Sciatic nerve (tissue), 2 donors: ENCODE measurements around the gene TSN. TPM values are rescaled to one million over a fixed set of nuclear protein-coding genes. Genes with fewer than 3 reads are reported as not detected.
"Not testable (repeated sequence)": the region's sequence is repeated elsewhere in the genome, so short reads cannot be mapped to it uniquely, and the experiment has no call there.

Source experiments
- ATAC-seq: fragments of 200-7000 bp; cut with Tn5 transposase; one replicate; pipeline ENCODE4 v1.9.1; 2020; ENCODE audit warnings: mild to moderate bottlenecking, moderate library complexity
- DNase-seq: peaks from one replicate; pipeline ENCODE4 v3.0.0-alpha.2; 2020; ENCODE audit warnings: low spot score
- intact Hi-C: fragments of 100-400 bp; cut with DNase I; formaldehyde crosslinking; loops from one replicate; pipeline ENCODE4 v1.14.2; 2022
- total RNA-seq: library from RNA; stranded (reverse); fragmentation: NEBNext Ultra II Directional; extraction: Animal tissue kit (Norgen Biotek cat#: 25700); gene quantifications from one replicate; pipeline ENCODE4 v1.2.1, GENCODE V29; 2021
- donor health status: DM: no; HTN: no; CAD: no.
- donor health status: DM: no; HTN: no; CAD: no.

TSN gene
- total RNA-seq, result 53.0 TPM

GRCh38 chr2:121755237-121756111 is at the start of gene TSN:
TSS of gene TSN (plus strand) at chr2:121755651. CDS start at chr2:121755780, 129 bp downstream.
- peak; percentile 100 for ATAC-seq
- intact Hi-C loops, result no loop called here

DNA sequence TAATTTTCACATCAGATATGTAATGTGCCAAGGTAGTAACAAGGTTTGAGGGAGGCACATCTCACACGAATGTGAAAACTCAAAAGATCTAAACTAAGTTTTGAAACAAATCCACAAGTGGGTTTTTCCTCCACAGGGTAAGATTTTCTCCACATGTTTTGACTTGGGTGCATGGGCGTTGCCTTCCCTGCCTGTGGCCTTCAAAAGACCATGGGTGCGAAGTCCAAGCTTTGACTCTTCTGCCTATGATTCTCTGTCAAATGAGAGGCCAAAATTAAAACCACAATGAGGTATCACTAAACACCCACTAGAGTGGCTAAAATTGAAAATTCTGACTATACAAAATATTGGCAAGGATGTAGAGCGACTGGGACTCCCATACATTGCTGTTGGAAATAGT is 49.5 kb upstream of the TSN start:
- no peak for DNase-seq
- intact Hi-C loops, result no loop called here
- no peak for ATAC-seq

More at GRCh38 chr2:121755237-121756111, at the start of gene TSN:
- DNase-seq, result peak; percentile 99

- intact Hi-C loops, result no loop called here
- DNase-seq (no peak), ATAC-seq (no peak)
These were observed 48.0 kb upstream of the TSN start for GRCh38 chr2:121707344-121707919.

- ATAC-seq, result no peak
These were observed 47.5 kb upstream of the TSN start for GRCh38 chr2:121707920-121708361.

GRCh38 chr2:121709776-121710469 is 45.5 kb upstream of the TSN start:
- ATAC-seq (no peak), DNase-seq (no peak)
- intact Hi-C loops, result no loop called here

More at GRCh38 chr2:121707920-121708361, 47.5 kb upstream of the TSN start:
- intact Hi-C loops, result no loop called here
- DNase-seq, result no peak

- intact Hi-C loops, result no loop called here
- ATAC-seq (no peak), DNase-seq (no peak)
These were observed 44.8 kb upstream of the TSN start for GRCh38 chr2:121710470-121711170.

DNA sequence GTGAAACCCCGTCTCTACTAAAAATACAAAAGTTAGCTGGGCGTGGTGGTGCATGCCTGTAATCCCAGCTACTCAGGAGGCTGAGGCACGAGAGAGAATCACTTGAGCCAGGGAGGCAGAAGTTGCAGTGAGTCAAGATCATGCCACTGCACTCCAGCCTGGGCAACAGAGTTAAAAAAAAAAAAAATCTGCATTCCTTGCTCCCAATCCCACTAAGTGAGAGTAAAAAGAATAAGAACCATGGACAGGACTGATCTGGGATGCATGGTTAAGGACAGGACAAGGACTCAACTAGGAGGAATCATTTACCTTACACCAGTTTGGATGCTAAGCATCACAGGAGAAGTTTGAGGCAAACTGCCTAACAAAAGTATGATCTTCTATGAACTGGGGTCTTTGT is 44.0 kb upstream of the TSN start:
- ATAC-seq, intact Hi-C loops: not testable (repeated sequence)

GRCh38 chr2:121716126-121716525 is 39.3 kb upstream of the TSN start:
- no peak for ATAC-seq
- DNase-seq, result no peak
- intact Hi-C loops, result no loop called here

More for the DNA sequence above, 44.0 kb upstream of the TSN start:
- DNase-seq, result not testable (repeated sequence)

- DNase-seq (no peak), ATAC-seq (no peak)
- intact Hi-C loops, result no loop called here
These were observed 37.9 kb upstream of the TSN start for GRCh38 chr2:121717529-121717928.

GRCh38 chr2:121721926-121722325 is 33.5 kb upstream of the TSN start:
- DNase-seq (no peak), ATAC-seq (no peak)
- intact Hi-C loops, result no loop called here

DNA sequence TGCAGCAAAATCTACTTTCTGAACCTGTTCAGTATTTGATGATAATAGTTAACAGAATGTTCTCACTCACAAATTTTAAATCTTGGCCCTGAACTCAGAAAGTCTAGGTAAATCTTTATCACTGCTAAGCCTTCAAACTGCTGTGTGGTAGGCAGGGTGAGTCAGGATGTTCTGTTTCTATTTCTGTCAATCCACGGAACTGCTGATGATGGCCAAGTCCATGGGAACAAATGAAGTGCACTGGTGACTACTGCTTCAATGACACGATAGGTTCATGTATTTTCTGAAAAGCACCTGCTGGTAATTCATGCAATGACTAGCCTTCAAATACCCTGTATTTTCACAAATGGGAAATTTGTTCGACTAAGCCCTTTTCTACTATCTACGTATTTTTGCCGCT is 33.0 kb upstream of the TSN start:
- no peak for DNase-seq
- no peak for ATAC-seq
- intact Hi-C loops, result no loop called here

DNA sequence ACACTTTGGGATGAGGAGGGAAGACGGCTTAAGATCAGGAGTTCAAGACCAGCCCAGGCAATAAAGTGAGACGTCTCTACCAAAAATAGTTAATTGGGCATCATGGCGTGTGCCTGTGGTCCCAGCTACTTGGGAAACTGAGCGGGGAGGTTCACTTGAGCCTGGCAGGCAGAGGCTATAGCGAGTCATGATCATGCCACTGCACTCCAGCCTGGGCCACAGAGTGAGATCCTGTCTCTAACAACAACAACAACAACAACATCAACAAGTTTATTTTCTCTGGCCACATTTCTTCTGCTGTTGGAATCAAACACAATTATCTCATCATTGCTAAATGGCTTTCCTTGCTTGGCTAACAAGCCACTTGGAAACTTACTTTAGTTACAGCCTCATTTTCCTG is 32.1 kb upstream of the TSN start:
- intact Hi-C loops, result no loop called here
- DNase-seq, result no peak

GRCh38 chr2:121727332-121727731 is 28.1 kb upstream of the TSN start:
- intact Hi-C loops, result no loop called here
- ATAC-seq (no peak), DNase-seq (no peak)

More for the DNA sequence above, 32.1 kb upstream of the TSN start:
- ATAC-seq, result no peak

- no peak for DNase-seq
- intact Hi-C loops, result no loop called here
- no peak for ATAC-seq
These were observed 27.5 kb upstream of the TSN start for GRCh38 chr2:121727950-121728349.

GRCh38 chr2:121731366-121731765 is 24.1 kb upstream of the TSN start:
- no peak for ATAC-seq
- intact Hi-C loops, result loop anchor here (10.0 kb wide), 1 partner anchor 207 kb away; no protein-coding TSS in a partner anchor
- no peak for DNase-seq

- not testable (repeated sequence) for DNase-seq, ATAC-seq
These were observed 20.9 kb upstream of the TSN start for GRCh38 chr2:121734544-121734943.

GRCh38 chr2:121735518-121736074 is 19.9 kb upstream of the TSN start:
- ATAC-seq (no peak), DNase-seq (no peak)
- intact Hi-C loops, result loop anchor here (10.0 kb wide), 1 partner anchor 211 kb away; no protein-coding TSS in a partner anchor

More at GRCh38 chr2:121734544-121734943, 20.9 kb upstream of the TSN start:
- intact Hi-C loops, result loop anchor here (10.0 kb wide), 1 partner anchor 210 kb away; no protein-coding TSS in a partner anchor

- intact Hi-C loops, result loop anchor here (10.0 kb wide), 1 partner anchor 211 kb away; no protein-coding TSS in a partner anchor
- no peak for ATAC-seq
- DNase-seq, result no peak
These were observed 19.4 kb upstream of the TSN start for GRCh38 chr2:121736140-121736461.
